ENCODE results near the gene TIMMDC1. TPM values are rescaled to one million over a fixed set of nuclear protein-coding genes. Genes with fewer than 3 reads are reported as not detected.

Gene TIMMDC1, protein sequence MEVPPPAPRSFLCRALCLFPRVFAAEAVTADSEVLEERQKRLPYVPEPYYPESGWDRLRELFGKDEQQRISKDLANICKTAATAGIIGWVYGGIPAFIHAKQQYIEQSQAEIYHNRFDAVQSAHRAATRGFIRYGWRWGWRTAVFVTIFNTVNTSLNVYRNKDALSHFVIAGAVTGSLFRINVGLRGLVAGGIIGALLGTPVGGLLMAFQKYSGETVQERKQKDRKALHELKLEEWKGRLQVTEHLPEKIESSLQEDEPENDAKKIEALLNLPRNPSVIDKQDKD
- total RNA-seq: 100 to 1,000 TPM in 1 of 2 donors, 10 to 100 TPM in 1; 79.9 to 108 TPM

DNA sequence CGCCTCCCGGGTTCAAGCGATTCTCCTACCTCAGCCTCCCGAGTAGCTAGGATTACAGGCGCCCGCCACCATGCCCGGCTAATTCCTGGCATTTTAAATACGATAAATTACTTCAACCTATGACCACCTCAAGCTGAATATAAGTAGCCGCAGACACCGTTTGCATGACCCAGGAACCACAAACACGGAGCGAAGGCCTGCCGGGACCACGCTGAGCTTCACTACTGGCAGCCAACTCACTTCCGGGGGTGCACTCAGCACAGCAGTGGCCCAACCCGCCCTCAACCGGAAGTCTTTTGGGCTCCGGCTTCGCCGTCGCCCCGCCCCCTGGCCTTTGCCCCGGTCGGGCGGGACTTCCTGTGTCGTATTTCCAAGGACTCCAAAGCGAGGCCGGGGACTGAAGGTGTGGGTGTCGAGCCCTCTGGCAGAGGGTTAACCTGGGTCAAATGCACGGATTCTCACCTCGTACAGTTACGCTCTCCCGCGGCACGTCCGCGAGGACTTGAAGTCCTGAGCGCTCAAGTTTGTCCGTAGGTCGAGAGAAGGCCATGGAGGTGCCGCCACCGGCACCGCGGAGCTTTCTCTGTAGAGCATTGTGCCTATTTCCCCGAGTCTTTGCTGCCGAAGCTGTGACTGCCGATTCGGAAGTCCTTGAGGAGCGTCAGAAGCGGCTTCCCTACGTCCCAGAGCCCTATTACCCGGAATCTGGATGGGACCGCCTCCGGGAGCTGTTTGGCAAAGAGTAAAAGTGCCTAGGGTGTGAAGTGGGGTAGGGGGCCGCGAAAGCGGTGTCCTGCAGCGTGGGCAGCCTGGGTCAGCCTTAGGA, at the start of gene TIMMDC1:
TSS of gene TIMMDC1 (plus strand) at position 362 of the 826 bp plus-strand sequence. CDS start at position 549, 187 bp downstream.
- Histone ChIP-seq H3K27me3 (no peaks in the 10 kb centered on the region), H3K27ac (peak within 1 kb of the TSS; percentile 93 to 97), H3K4me3 (peak within 1 kb of the TSS; percentile 72 to 100), H3K9me3 (no peaks in the 10 kb centered on the region), H3K4me1 (peaks cover 0 to 29% of the 10 kb centered on the region in 2 donors), H3K36me3 (peaks cover 13% of the 10 kb centered on the region)
- TF ChIP-seq, protein P1, sequence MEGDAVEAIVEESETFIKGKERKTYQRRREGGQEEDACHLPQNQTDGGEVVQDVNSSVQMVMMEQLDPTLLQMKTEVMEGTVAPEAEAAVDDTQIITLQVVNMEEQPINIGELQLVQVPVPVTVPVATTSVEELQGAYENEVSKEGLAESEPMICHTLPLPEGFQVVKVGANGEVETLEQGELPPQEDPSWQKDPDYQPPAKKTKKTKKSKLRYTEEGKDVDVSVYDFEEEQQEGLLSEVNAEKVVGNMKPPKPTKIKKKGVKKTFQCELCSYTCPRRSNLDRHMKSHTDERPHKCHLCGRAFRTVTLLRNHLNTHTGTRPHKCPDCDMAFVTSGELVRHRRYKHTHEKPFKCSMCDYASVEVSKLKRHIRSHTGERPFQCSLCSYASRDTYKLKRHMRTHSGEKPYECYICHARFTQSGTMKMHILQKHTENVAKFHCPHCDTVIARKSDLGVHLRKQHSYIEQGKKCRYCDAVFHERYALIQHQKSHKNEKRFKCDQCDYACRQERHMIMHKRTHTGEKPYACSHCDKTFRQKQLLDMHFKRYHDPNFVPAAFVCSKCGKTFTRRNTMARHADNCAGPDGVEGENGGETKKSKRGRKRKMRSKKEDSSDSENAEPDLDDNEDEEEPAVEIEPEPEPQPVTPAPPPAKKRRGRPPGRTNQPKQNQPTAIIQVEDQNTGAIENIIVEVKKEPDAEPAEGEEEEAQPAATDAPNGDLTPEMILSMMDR (IDR thresholded peaks at IDR 0.05): no peak
- DNase-seq (ENCODE audit: low spot score): peak; percentile 98

GRCh38 chr3:119453822-119454221, 44.5 kb upstream of the TIMMDC1 start:
- peaks cover 71% of the 10 kb centered on the region for H3K36me3 ChIP-seq
- no peak for DNase-seq (ENCODE audit: low spot score)

DNA sequence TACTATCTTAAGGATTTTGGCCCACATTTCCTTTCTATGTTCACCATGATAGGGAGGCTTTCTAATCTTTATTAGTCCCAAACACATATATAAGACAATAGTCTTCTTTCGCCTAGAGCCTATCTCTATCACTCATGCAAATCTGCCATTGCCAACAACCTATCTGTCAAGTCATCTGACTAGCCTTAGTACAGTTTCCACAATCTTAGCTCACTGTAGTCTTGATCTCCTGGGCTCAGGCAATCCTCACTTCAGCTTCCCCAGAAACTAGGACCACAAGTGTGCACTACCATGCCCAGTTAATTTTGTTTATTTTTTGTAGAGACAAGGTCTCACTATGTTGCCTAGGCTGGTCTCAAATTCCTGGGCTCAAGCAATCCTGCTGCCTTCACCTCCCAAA, 41.9 kb upstream of the TIMMDC1 start:
- Histone ChIP-seq H3K4me3 (no peak overlapping the region), H3K27me3 (no peaks in the 10 kb centered on the region), H3K4me1 (peaks cover 0 to 16% of the 10 kb centered on the region in 2 donors), H3K9me3 (no peaks in the 10 kb centered on the region), H3K27ac (no peak overlapping the region), H3K36me3 (peaks cover 69% of the 10 kb centered on the region)
- DNase-seq (ENCODE audit: low spot score): no peak
- TF ChIP-seq, protein P1 (IDR thresholded peaks at IDR 0.05): no peak

More at GRCh38 chr3:119453822-119454221, 44.5 kb upstream of the TIMMDC1 start:
- H3K27ac ChIP-seq: no peak overlapping the region
- no peak overlapping the region for H3K4me3 ChIP-seq
- TF ChIP-seq, protein P1 (IDR thresholded peaks at IDR 0.05): no peak
- H3K27me3 ChIP-seq: no peaks in the 10 kb centered on the region
- H3K4me1 ChIP-seq: peaks cover 0 to 5% of the 10 kb centered on the region in 2 donors
- no peaks in the 10 kb centered on the region for H3K9me3 ChIP-seq

DNA sequence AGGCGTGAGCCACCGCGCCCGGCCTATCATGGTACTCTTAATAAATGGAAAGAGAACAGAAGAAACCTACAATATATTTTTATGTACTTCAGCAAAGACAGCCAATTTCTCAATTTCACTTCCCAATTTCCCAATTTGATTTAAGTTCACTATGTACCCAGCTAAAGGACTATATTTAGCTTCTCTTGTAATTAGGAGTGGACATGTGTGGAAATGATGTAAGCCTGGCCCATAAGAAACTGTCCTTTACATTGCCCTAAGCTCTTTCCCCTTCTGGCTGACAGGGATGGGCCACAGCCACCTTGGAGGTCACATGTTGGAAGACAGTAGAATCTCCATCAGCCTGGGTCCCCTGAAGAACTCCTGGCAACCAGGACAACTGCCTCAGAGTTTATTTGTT, 41.1 kb upstream of the TIMMDC1 start:
- TF ChIP-seq, protein P1 (IDR thresholded peaks at IDR 0.05): no peak
- DNase-seq (ENCODE audit: low spot score): no peak
- H3K36me3 ChIP-seq: peaks cover 66% of the 10 kb centered on the region

DNA sequence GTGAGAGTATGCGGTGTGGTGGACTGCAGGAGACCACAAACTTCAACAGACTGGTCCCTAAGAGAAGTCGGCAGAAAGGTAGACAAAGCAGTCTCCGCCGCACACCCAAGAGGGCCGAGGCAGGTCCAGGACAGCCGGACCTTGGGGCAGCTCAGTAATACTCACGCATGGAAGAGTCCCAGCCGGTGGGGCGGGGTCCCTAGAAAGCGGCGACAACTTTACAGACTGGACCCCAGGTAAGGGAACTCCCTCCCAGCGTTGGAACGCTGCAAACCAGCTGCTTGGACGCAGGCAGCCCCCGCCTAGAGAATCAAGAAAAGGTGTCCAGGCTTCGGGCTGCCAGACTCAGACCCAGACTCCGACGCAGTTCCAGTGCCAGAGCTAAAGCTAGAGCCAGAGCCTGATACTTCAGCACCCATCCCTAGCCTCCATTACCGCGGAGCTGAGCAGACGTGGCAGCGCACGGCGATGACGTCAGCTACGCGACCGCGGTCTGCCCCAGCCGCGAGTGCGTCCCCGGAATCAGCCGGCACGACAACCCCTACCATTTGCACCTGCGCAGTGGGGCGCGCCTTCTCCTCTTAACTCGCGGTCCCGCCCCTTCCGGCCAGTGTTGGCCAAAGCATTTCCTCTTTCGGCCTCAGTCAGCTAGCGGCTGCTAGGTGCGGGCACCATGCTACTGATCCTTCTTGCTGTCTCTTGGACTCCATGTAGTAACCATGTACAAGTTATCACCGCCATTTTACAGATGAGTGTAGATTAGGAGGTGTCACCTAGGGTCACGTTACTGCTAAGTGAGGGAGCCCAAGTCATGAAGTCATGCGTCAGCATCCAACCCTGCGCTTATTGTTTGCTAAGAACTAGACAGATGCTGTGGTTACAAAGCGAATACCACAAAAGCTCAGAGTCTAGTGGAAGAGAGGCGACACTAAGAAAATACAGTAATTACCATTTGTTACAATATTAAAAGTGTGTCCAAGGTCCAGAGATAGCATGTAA, 34.9 kb upstream of the TIMMDC1 start, which contains the start of gene TMEM39A:
TSS of gene TMEM39A (minus strand) at position 445 of the 999 bp plus-strand sequence. CDS start 1,541 bp downstream, outside the sequence.
- TF ChIP-seq, protein P1 (IDR thresholded peaks at IDR 0.05): peak in 1 of 2 donors; percentile 24
- Histone ChIP-seq H3K9me3 (no peaks in the 10 kb centered on the region), H3K27me3 (no peaks in the 10 kb centered on the region), H3K4me3 (peak within 1 kb of the TSS; percentile 68 to 98), H3K27ac (peak within 1 kb of the TSS; percentile 91 to 93), H3K36me3 (peaks cover 19% of the 10 kb centered on the region), H3K4me1 (peaks cover 0 to 35% of the 10 kb centered on the region in 2 donors)
- DNase-seq (ENCODE audit: low spot score): peak; percentile 100

More for the DNA sequence above, 41.1 kb upstream of the TIMMDC1 start:
- no peaks in the 10 kb centered on the region for H3K27me3 ChIP-seq
- no peaks in the 10 kb centered on the region for H3K9me3 ChIP-seq
- H3K27ac ChIP-seq: no peak overlapping the region
- no peak overlapping the region for H3K4me3 ChIP-seq
- peaks cover 0 to 24% of the 10 kb centered on the region in 2 donors for H3K4me1 ChIP-seq

Measured in right atrium auricular region (tissue), 2 donors.